CD4-positive, alpha-beta memory T cell (primary cell): ENCODE data around the gene DGKG. TPM values are rescaled to one million over a fixed set of nuclear protein-coding genes. Genes with fewer than 3 reads are reported as not detected.

Experiments used
- CTCF ChIA-PET: fragments of 350-600 bp; sonication (Branson Sonifier 250); formaldehyde crosslinking; loops from one replicate; lab custom pipeline; 2021; ENCODE audit warnings: inconsistent platforms; ENCODE audit not compliant: partially characterized antibody; lab: Charles Lee
- POLR2A ChIA-PET: fragments of 350-600 bp; sonication (Branson Sonifier 250); formaldehyde crosslinking; loops from one replicate; lab custom pipeline; 2021; ENCODE audit not compliant: partially characterized antibody; lab: Charles Lee
- DNase-seq, 5 donors: peaks; one replicate each; pipeline versions ENCODE4 v3.0.0 to v3.0.0-alpha.2; 2020 to 2022; ENCODE audit warnings: mixed read lengths in 1 of 5
- H3K27ac ChIP-seq: one replicate; pipeline ENCODE4 v1.7.0; 2013; ENCODE audit warnings: low read depth, low read length
- H3K27me3 ChIP-seq: 2 replicates; pipeline ENCODE4 v1.7.0; 2013; ENCODE audit warnings: mild to moderate bottlenecking, low read length, moderate library complexity; ENCODE audit not compliant: insufficient read depth
- H3K36me3 ChIP-seq: 2 replicates; pipeline ENCODE4 v1.7.0; 2013; ENCODE audit warnings: mild to moderate bottlenecking, low read length, moderate library complexity; ENCODE audit not compliant: insufficient read depth
- H3K4me1 ChIP-seq: 2 replicates; pipeline ENCODE4 v1.7.0; 2013; ENCODE audit warnings: mild to moderate bottlenecking, low read length, moderate library complexity; ENCODE audit not compliant: insufficient read depth
- H3K4me3 ChIP-seq, 2 donors: one replicate each; pipeline ENCODE4 v1.7.0; 2013; ENCODE audit warnings: low read length in 2 of 2, mild to moderate bottlenecking in 1 of 2
- H3K9me3 ChIP-seq, 2 donors: one replicate each; pipeline ENCODE4 v1.7.0; 2013; ENCODE audit warnings: low read length in 2 of 2, control low read depth in 1 of 2; ENCODE audit not compliant: control insufficient read depth in 1 of 2
- H3K27ac Mint-ChIP-seq, 7 donors: one replicate each; pipeline ENCODE4 v1.8.0; 2020 to 2021; ENCODE audit warnings: mixed read lengths in 7 of 7, mild to moderate bottlenecking in 6 of 7, inconsistent platforms in 3 of 7, moderate library complexity in 3 of 7
- H3K27me3 Mint-ChIP-seq, 2 donors: one replicate each; pipeline ENCODE4 v1.8.0; 2020 to 2021; ENCODE audit warnings: mixed read lengths in 2 of 2
- H3K36me3 Mint-ChIP-seq, 2 donors: one replicate each; pipeline ENCODE4 v1.8.0; 2020 to 2021; ENCODE audit warnings: mixed read lengths in 2 of 2, inconsistent platforms in 1 of 2, mild to moderate bottlenecking in 1 of 2
- H3K4me1 Mint-ChIP-seq, 4 donors: one replicate each; pipeline ENCODE4 v1.8.0; 2020 to 2021; ENCODE audit warnings: mixed read lengths in 4 of 4, mild to moderate bottlenecking in 1 of 4
- H3K4me3 Mint-ChIP-seq, 8 donors: one replicate each; pipeline ENCODE4 v1.8.0; 2020 to 2021; ENCODE audit warnings: mixed read lengths in 8 of 8, mild to moderate bottlenecking in 7 of 8, moderate library complexity in 6 of 8, inconsistent platforms in 3 of 8
- H3K9me3 Mint-ChIP-seq, 8 donors: one replicate each; pipeline ENCODE4 v1.8.0; 2020 to 2021; ENCODE audit warnings: mixed read lengths in 8 of 8, mild to moderate bottlenecking in 5 of 8, inconsistent platforms in 3 of 8, moderate library complexity in 1 of 8
- intact Hi-C: fragments of 100-400 bp; cut with micrococcal nuclease; formaldehyde crosslinking; loops from one replicate; pipeline ENCODE4 v1.15.1; 2023
- polyA plus RNA-seq, 2 donors: library from polyadenylated mRNA; unstranded; fragments of 300-500 nt; fragmentation: Illumina TruSeq; gene quantifications; one replicate each; pipeline ENCODE4 v1.2.3, GENCODE V29; 2021
- total RNA-seq, 2 experiments: library from RNA; stranded (reverse); gene quantifications; one replicate each; pipeline ENCODE4 v1.2.3, GENCODE V29; 2021

DGKG gene
- total and polyA plus RNA-seq, 4 experiments from 2014 or later, result 0.75 TPM; not detected in 3

DNA sequence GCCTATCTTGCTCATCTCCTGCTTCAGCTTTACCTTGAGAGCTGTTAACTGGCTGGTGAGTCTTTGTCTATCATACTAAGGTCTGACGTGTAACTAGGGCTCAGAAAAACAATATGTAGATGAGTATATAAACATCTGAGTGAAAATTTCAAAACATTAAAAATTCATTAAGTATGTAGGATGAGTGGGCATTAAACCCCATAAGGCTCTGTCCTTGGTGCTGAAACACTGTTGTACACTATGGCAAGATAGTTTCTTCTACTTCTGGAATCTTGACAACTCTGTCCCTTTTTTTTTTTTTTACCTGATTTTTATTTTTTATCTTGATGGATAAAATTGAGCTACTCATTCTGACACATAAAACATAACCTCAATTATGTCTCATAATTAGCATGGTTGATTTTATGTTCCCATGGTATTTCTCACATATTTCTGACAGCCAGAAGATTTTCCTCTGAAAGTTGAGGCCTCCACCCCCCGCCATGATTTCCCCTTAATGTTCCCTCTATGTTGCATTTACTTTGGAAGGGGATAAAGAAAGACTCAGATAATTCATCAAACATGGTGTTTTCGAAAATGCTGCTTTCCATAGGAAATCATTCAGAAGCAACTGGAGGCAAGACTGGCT lies 54.3 kb downstream of the DGKG start:
- CTCF ChIA-PET, result interaction anchor here (2.5 kb wide), 1 partner anchor 232 kb away, joined by 7 read pairs; no protein-coding TSS in a partner anchor
- Mint-ChIP-seq H3K36me3 (no peaks in the 10 kb centered on the region), H3K4me3 (no peak overlapping the region), H3K4me1 (no peaks in the 10 kb centered on the region), H3K27me3 (peaks cover 6 to 14% of the 10 kb centered on the region in 2 donors), H3K27ac (no peak overlapping the region), H3K9me3 (peaks cover 0 to 2% (median 0%) of the 10 kb centered on the region in 8 donors)
- no peak for DNase-seq
- no peaks in the 10 kb centered on the region for H3K9me3 ChIP-seq
- H3K4me1 ChIP-seq, result no peaks in the 10 kb centered on the region
- no peak overlapping the region for H3K4me3 ChIP-seq
- no peaks in the 10 kb centered on the region for H3K36me3 ChIP-seq
- intact Hi-C loops, result no loop called here
- POLR2A ChIA-PET, result no interaction called here
- no peaks in the 10 kb centered on the region for H3K27me3 ChIP-seq
- H3K27ac ChIP-seq, result no peak overlapping the region

DNA sequence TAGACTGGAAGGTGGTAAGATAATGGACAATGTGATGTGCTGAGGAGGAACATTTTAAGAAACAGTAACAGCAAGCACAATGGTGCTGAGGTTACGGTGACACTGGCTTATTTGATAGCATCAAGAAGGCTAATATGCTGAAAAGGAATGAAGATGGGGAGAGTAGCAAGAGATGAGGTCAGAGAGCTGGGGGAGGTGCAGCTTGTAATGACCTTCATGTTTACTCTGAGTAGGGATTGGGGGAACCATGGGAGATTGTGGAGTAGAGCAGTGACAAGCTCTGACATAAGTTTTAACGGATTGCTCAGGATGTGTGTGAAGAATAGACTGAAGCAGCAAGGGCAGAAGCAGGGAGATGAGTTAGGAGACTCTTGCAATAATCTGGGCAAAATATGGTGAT lies 56.7 kb downstream of the DGKG start:
- intact Hi-C loops, result no loop called here
- H3K4me3 ChIP-seq, result no peak overlapping the region
- Mint-ChIP-seq H3K4me1 (no peaks in the 10 kb centered on the region), H3K27ac (no peak overlapping the region), H3K27me3 (peaks cover 6 to 12% of the 10 kb centered on the region in 2 donors), H3K9me3 (peaks cover 0 to 2% (median 0%) of the 10 kb centered on the region in 8 donors), H3K36me3 (no peaks in the 10 kb centered on the region), H3K4me3 (no peak overlapping the region)
- H3K9me3 ChIP-seq, result no peaks in the 10 kb centered on the region
- H3K27me3 ChIP-seq, result no peaks in the 10 kb centered on the region
- ChIA-PET CTCF (interaction anchor here (2.5 kb wide), 1 partner anchor 235 kb away, joined by 7 read pairs; no protein-coding TSS in a partner anchor), POLR2A (no interaction called here)
- H3K36me3 ChIP-seq, result no peaks in the 10 kb centered on the region
- DNase-seq, result no peak
- no peak overlapping the region for H3K27ac ChIP-seq
- no peaks in the 10 kb centered on the region for H3K4me1 ChIP-seq

DNA sequence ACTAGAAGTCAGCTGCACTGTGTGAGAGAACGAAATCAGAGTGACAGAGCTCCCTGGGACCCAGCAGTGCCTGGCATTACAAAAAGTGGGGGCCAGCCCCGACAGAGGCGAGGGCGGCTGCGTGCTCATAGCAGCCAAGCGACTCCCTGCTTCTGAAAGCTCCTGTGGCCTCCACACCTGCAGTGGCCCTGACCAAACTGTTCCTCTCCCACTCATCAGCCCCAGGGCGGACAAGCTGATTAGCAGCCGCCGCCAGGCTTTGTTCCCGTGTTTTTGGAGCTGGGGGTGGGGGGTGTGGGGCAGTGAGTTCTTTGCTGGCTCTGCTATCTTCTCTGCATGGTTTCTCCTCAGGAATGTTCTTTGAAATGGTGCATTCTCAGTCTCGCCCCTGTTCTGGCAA lies 58.1 kb downstream of the DGKG start:
- no peak for DNase-seq
- H3K4me3 ChIP-seq, result no peak overlapping the region
- no peaks in the 10 kb centered on the region for H3K27me3 ChIP-seq
- no peak overlapping the region for H3K27ac ChIP-seq
- Mint-ChIP-seq H3K9me3 (peaks cover 0 to 1% (median 0%) of the 10 kb centered on the region in 8 donors), H3K36me3 (no peaks in the 10 kb centered on the region), H3K27ac (no peak overlapping the region), H3K4me1 (no peaks in the 10 kb centered on the region), H3K4me3 (no peak overlapping the region), H3K27me3 (peaks cover 5 to 8% of the 10 kb centered on the region in 2 donors)
- intact Hi-C loops, result no loop called here
- H3K4me1 ChIP-seq, result no peaks in the 10 kb centered on the region
- ChIA-PET CTCF (interaction anchor here (0.6 to 1.0 kb wide), 2 partner anchors 9 to 11 kb away, joined by 3 to 4 read pairs; no protein-coding TSS in a partner anchor), POLR2A (no interaction called here)
- H3K9me3 ChIP-seq, result no peaks in the 10 kb centered on the region
- no peaks in the 10 kb centered on the region for H3K36me3 ChIP-seq

- Mint-ChIP-seq H3K4me3 (no peak overlapping the region), H3K9me3 (no peaks in the 10 kb centered on the region), H3K27ac (no peak overlapping the region), H3K27me3 (peaks cover 5% of the 10 kb centered on the region in 2 donors), H3K4me1 (no peaks in the 10 kb centered on the region), H3K36me3 (no peaks in the 10 kb centered on the region)
- Histone ChIP-seq H3K27me3 (no peaks in the 10 kb centered on the region), H3K4me3 (no peak overlapping the region), H3K4me1 (no peaks in the 10 kb centered on the region), H3K36me3 (no peaks in the 10 kb centered on the region), H3K9me3 (no peaks in the 10 kb centered on the region), H3K27ac (no peak overlapping the region)
- POLR2A ChIA-PET, result no interaction called here
- CTCF ChIA-PET, result no interaction called here
- no peak for DNase-seq
- intact Hi-C loops, result no loop called here
Observed at GRCh38 chr3:186299327-186299726, 62.7 kb downstream of the DGKG start.

DNA sequence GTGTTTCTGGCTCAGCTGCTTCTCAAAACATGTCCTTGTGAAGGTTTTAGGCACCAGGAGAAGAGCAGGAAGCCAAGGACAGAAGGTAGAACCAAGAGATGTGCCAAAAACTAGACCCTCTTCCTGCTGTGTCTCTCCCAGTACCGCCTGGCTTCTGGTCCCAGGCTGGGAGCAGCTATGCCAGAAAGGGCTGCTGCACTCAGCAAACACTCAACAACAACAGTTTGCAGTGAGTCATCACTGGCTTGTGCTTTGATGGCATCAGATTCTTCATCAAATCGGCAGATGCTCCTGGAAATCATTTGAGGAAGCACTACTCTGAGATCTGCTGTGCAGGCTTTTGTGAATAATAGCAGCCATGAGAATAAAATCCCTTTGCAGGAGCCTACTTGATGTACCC lies 63.2 kb downstream of the DGKG start:
- Mint-ChIP-seq H3K4me1 (no peaks in the 10 kb centered on the region), H3K9me3 (no peaks in the 10 kb centered on the region), H3K27me3 (peaks cover 5% of the 10 kb centered on the region in 2 donors), H3K36me3 (no peaks in the 10 kb centered on the region), H3K27ac (no peak overlapping the region), H3K4me3 (no peak overlapping the region)
- Histone ChIP-seq H3K4me3 (no peak overlapping the region), H3K27me3 (no peaks in the 10 kb centered on the region), H3K36me3 (no peaks in the 10 kb centered on the region), H3K27ac (no peak overlapping the region), H3K4me1 (no peaks in the 10 kb centered on the region), H3K9me3 (no peaks in the 10 kb centered on the region)
- CTCF ChIA-PET, result no interaction called here
- intact Hi-C loops, result no loop called here
- no peak for DNase-seq
- POLR2A ChIA-PET, result no interaction called here

- Histone ChIP-seq H3K4me1 (no peaks in the 10 kb centered on the region), H3K36me3 (no peaks in the 10 kb centered on the region), H3K27ac (no peak overlapping the region), H3K4me3 (no peak overlapping the region), H3K9me3 (no peaks in the 10 kb centered on the region), H3K27me3 (no peaks in the 10 kb centered on the region)
- H3K9me3 Mint-ChIP-seq, result no peaks in the 10 kb centered on the region
- no peak for DNase-seq
- no peaks in the 10 kb centered on the region for H3K36me3 Mint-ChIP-seq
- H3K27ac Mint-ChIP-seq, result no peak overlapping the region
- no peak overlapping the region for H3K4me3 Mint-ChIP-seq
- intact Hi-C loops, result no loop called here
- CTCF ChIA-PET, result no interaction called here
- POLR2A ChIA-PET, result no interaction called here
- H3K4me1 Mint-ChIP-seq, result no peaks in the 10 kb centered on the region
- peaks cover 3 to 6% of the 10 kb centered on the region in 2 donors for H3K27me3 Mint-ChIP-seq
Observed at GRCh38 chr3:186290796-186291195, 71.2 kb downstream of the DGKG start.

- H3K36me3 ChIP-seq, result no peaks in the 10 kb centered on the region
- H3K27me3 ChIP-seq, result no peaks in the 10 kb centered on the region
- no peak for DNase-seq
- Mint-ChIP-seq H3K4me3 (no peak overlapping the region), H3K4me1 (no peaks in the 10 kb centered on the region), H3K27ac (no peak overlapping the region), H3K27me3 (peaks cover 4 to 5% of the 10 kb centered on the region in 2 donors), H3K36me3 (no peaks in the 10 kb centered on the region), H3K9me3 (peaks cover 0 to 3% (median 0%) of the 10 kb centered on the region in 8 donors)
- no peaks in the 10 kb centered on the region for H3K9me3 ChIP-seq
- no peak overlapping the region for H3K27ac ChIP-seq
- ChIA-PET CTCF (interaction anchor here (1.6 kb wide), 1 partner anchor 28 kb away, joined by 8 read pairs; no protein-coding TSS in a partner anchor), POLR2A (no interaction called here)
- intact Hi-C loops, result no loop called here
- no peaks in the 10 kb centered on the region for H3K4me1 ChIP-seq
- no peak overlapping the region for H3K4me3 ChIP-seq
Observed at GRCh38 chr3:186287711-186288110, 74.3 kb downstream of the DGKG start.
